HepG2 (cell line): ENCODE data around the gene TBL3. TPM values are rescaled to one million over a fixed set of nuclear protein-coding genes. Genes with fewer than 3 reads are reported as not detected.
A peak's percentile ranks its signal among the peaks of the same experiment; 100 is the strongest.

Experiments
- AKAP8 ChIP-seq: sonication (generic); formaldehyde crosslinking; IDR thresholded peaks from 2 replicates; pipeline ENCODE4 v1.5.1; 2020; ENCODE audit warnings: mild to moderate bottlenecking, missing genetic modification reagents
- CREM ChIP-seq, 2 experiments: sonication (generic) in 1 of 2; formaldehyde crosslinking in 1 of 2; IDR thresholded peaks; 2 replicates each; pipeline versions ENCODE4 v1.4.0 to v1.6.1; 2016 to 2020; ENCODE audit warnings: antibody characterized with exemption in 1 of 2, mild to moderate bottlenecking in 1 of 2, missing genetic modification reagents in 1 of 2
- ELF1 ChIP-seq: sonication (generic); formaldehyde crosslinking; IDR thresholded peaks from 2 replicates; pipeline ENCODE4 v1.4.0; 2020; ENCODE audit warnings: missing genetic modification reagents
- HNF4G ChIP-seq, 2 experiments: sonication (generic) in 1 of 2; formaldehyde crosslinking in 1 of 2; IDR thresholded peaks; 2 replicates each; pipeline versions ENCODE4 v1.4.0 to v1.6.1; 2011 to 2020; ENCODE audit warnings: borderline replicate concordance in 2 of 2, low read depth in 2 of 2, mild to moderate bottlenecking in 2 of 2, low read length in 1 of 2, missing genetic modification reagents in 1 of 2, moderate library complexity in 1 of 2
- KAT8 ChIP-seq: IDR thresholded peaks from 2 replicates; pipeline ENCODE4 v1.6.1; 2016; ENCODE audit warnings: missing genetic modification reagents, missing compliant biosample characterization
- KLF13 ChIP-seq: sonication (generic); formaldehyde crosslinking; IDR thresholded peaks from 2 replicates; pipeline ENCODE4 v1.4.0; 2020; ENCODE audit warnings: mild to moderate bottlenecking, missing genetic modification reagents
- MXI1 ChIP-seq: IDR thresholded peaks from 3 replicates; pipeline ENCODE4 v1.6.1; 2012; ENCODE audit warnings: low read depth, low read length, inconsistent platforms, borderline replicate concordance
- MYC ChIP-seq: sonication (generic); formaldehyde crosslinking; IDR thresholded peaks from 2 replicates; pipeline ENCODE4 v1.9.0; 2021; ENCODE audit warnings: missing genetic modification reagents, borderline replicate concordance
- NR2C2 ChIP-seq: sonication (generic); formaldehyde crosslinking; IDR thresholded peaks from 2 replicates; pipeline ENCODE4 v1.4.0; 2020; ENCODE audit warnings: missing genetic modification reagents, mild to moderate bottlenecking, moderate library complexity, borderline replicate concordance
- RCOR2 ChIP-seq: IDR thresholded peaks from 2 replicates; pipeline ENCODE4 v1.6.1; 2016; ENCODE audit warnings: missing biosample characterization, missing genetic modification reagents
- SAP130 ChIP-seq: IDR thresholded peaks from 2 replicates; pipeline ENCODE4 v1.6.1; 2016; ENCODE audit warnings: low read depth
- SIX1 ChIP-seq: sonication (generic); formaldehyde crosslinking; IDR thresholded peaks from 2 replicates; pipeline ENCODE4 v1.4.0; 2020; ENCODE audit warnings: missing genetic modification reagents, borderline replicate concordance
- ZMYM2 ChIP-seq: sonication (generic); formaldehyde crosslinking; IDR thresholded peaks from 2 replicates; pipeline ENCODE4 v1.8.0; 2022; ENCODE audit warnings: mild to moderate bottlenecking, missing genetic modification reagents
- ZNF180 ChIP-seq: sonication (generic); formaldehyde crosslinking; IDR thresholded peaks from 2 replicates; pipeline ENCODE4 v1.4.0; 2020; ENCODE audit warnings: low read depth, missing genetic modification reagents, borderline replicate concordance
- ZNF292 ChIP-seq: sonication (generic); formaldehyde crosslinking; IDR thresholded peaks from 2 replicates; pipeline ENCODE4 v1.8.1; 2022; ENCODE audit warnings: mild to moderate bottlenecking, low read depth, missing genetic modification reagents, borderline replicate concordance
- ZNF382 ChIP-seq: sonication (generic); formaldehyde crosslinking; IDR thresholded peaks from 2 replicates; pipeline ENCODE4 v1.5.0; 2020; ENCODE audit warnings: missing genetic modification reagents, mild to moderate bottlenecking, borderline replicate concordance
- ZSCAN12 ChIP-seq: sonication (generic); formaldehyde crosslinking; IDR thresholded peaks from 2 replicates; pipeline ENCODE4 v1.9.0; 2021; ENCODE audit warnings: mild to moderate bottlenecking, missing genetic modification reagents
- polyA plus RNA-seq, 8 experiments: library from polyadenylated mRNA; depleted of rRNA in 3 of 8; stranded (reverse) in 7 of 8; unstranded in 1 of 8; fragments of >200 nt; fragmentation: Illumina TruSeq in 4 of 8; extraction: Trizol in 4 of 8; gene quantifications; 2 replicates each; pipeline versions ENCODE4 v1.2.1 to v1.2.3, GENCODE V29; 2011 to 2016; ENCODE audit warnings: low read depth in 4 of 8, missing spikeins in 1 of 8, mixed read lengths in 1 of 8; ENCODE audit not compliant: insufficient read depth in 1 of 8
- total RNA-seq, 5 experiments: library from RNA; depleted of rRNA; stranded (reverse); fragments of >200 nt; fragmentation: Illumina TruSeq; extraction: Trizol; gene quantifications; 2 replicates each; pipeline ENCODE4 v1.2.3, GENCODE V29; 2016; ENCODE audit warnings: low read depth in 1 of 5
- TF ChIP-seq, protein P1 (sequence below): sonication (generic); formaldehyde crosslinking; IDR thresholded peaks from 2 replicates; pipeline ENCODE4 v1.5.0; 2020; ENCODE audit warnings: mild to moderate bottlenecking, low read depth, missing genetic modification reagents, borderline replicate concordance
- TF ChIP-seq, protein P2 (sequence below): sonication (generic); formaldehyde crosslinking; IDR thresholded peaks from 2 replicates; pipeline ENCODE4 v1.5.0; 2020; ENCODE audit warnings: mild to moderate bottlenecking, missing genetic modification reagents, borderline replicate concordance
- TF ChIP-seq, protein P3 (sequence below): sonication (generic); formaldehyde crosslinking; IDR thresholded peaks from 2 replicates; pipeline ENCODE4 v1.4.0; 2020; ENCODE audit warnings: missing genetic modification reagents
- TF ChIP-seq, protein P4 (sequence below): IDR thresholded peaks from 2 replicates; pipeline ENCODE4 v1.6.1; 2018; ENCODE audit warnings: missing genetic modification reagents
- TF ChIP-seq, protein P5 (sequence below): sonication (generic); formaldehyde crosslinking; IDR thresholded peaks from 2 replicates; pipeline ENCODE4 v1.5.0; 2020; ENCODE audit warnings: missing genetic modification reagents, mild to moderate bottlenecking, borderline replicate concordance

Gene TBL3
- total and polyA plus RNA-seq, 2 of the 13 experiments (the other 11 are each of a cell fraction or from before 2014, with no cell fraction given) = 16.8 to 38.0 TPM

DNA sequence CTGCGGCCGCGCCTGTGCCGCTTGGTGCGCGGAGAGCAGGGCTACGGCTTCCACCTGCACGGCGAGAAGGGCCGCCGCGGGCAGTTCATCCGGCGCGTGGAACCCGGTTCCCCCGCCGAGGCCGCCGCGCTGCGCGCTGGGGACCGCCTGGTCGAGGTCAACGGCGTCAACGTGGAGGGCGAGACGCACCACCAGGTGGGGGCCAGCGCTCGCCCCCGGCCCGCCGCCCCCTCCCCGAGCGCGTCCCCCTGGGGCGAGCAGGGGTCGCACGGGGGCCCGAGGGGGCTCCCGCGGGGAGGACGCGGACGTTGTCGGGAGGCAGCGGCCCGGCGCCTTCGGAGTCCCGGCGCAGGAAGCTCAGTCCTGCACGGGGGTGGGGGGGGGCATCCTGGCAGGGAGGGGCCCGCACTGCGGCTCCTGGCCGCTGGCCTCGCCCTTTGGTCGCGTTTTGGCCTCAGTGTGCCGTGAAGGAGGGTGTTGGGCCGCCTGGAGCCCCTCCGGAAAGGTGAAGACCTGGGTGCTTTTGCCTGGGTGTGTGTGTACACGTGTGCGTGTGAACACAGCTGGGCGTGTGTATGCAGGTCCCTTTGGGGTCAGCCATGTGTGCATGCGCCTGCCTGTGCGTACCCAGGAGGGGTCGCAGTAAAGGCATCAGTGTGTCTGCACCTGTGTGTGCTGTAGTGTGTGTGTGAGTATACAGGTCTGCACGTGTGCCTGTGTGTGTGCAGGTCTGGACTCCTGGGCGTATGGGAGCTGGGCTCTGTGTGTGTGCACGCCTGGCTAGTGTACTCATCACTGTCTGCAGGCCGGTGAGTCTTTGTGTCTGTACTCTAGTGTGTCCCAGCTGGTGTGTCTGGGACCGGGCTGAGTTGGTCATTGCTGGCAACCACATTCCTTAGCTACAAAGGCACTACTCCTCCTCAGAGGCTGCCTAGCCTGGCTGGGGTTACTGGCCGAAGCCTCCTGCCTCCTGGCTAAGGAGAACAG lies 55.5 kb downstream of the TBL3 start (continued):
- TF ChIP-seq, protein P1, sequence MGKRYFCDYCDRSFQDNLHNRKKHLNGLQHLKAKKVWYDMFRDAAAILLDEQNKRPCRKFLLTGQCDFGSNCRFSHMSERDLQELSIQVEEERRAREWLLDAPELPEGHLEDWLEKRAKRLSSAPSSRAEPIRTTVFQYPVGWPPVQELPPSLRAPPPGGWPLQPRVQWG (CRISPR knock-in tag) = no peak
- 0 out of 2 replicates have a peak, but pooled peaks have one; percentile 41 for TF ChIP-seq ZMYM2 (CRISPR knock-in tag)
- no peak for TF ChIP-seq CREM (IDR thresholded peaks at IDR 0.05)
- no peak for TF ChIP-seq CREM (CRISPR knock-in tag; IDR thresholded peaks at IDR 0.05)
- TF ChIP-seq SAP130 (CRISPR knock-in tag) = peak; percentile 87
- no peak for TF ChIP-seq ZNF180 (CRISPR knock-in tag)
- peak; percentile 76 for TF ChIP-seq MYC (CRISPR knock-in tag)
- no peak for TF ChIP-seq KLF13 (CRISPR knock-in tag)
- TF ChIP-seq ZNF382 (CRISPR knock-in tag) = no peak
- TF ChIP-seq, protein P2, sequence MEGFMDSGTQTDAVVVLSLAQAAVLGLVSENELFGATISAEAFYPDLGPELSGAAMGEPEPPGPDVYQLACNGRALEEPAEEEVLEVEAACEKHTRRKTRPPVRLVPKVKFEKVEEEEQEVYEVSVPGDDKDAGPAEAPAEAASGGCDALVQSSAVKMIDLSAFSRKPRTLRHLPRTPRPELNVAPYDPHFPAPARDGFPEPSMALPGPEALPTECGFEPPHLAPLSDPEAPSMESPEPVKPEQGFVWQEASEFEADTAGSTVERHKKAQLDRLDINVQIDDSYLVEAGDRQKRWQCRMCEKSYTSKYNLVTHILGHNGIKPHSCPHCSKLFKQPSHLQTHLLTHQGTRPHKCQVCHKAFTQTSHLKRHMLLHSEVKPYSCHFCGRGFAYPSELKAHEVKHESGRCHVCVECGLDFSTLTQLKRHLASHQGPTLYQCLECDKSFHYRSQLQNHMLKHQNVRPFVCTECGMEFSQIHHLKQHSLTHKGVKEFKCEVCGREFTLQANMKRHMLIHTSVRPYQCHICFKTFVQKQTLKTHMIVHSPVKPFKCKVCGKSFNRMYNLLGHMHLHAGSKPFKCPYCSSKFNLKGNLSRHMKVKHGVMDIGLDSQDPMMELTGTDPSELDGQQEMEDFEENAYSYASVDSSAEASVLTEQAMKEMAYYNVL (CRISPR knock-in tag) = 0 out of 2 replicates have a peak, but pooled peaks have one; percentile 15
- 0 out of 2 replicates have a peak, but pooled peaks have one; percentile 19 for TF ChIP-seq NR2C2 (CRISPR knock-in tag)
- TF ChIP-seq AKAP8 (CRISPR knock-in tag) = no peak
- no peak for TF ChIP-seq RCOR2 (CRISPR knock-in tag)
- TF ChIP-seq SIX1 (CRISPR knock-in tag) = no peak
- TF ChIP-seq MXI1 = peak; percentile 79; the same call in 2 of the 3 replicates
- no peak for TF ChIP-seq HNF4G (IDR thresholded peaks at IDR 0.05; ENCODE audit: borderline replicate concordance, low read depth, low read length)
- TF ChIP-seq HNF4G (CRISPR knock-in tag; IDR thresholded peaks at IDR 0.05; ENCODE audit: borderline replicate concordance, low read depth) = no peak
- no peak for TF ChIP-seq ZSCAN12 (CRISPR knock-in tag)
- TF ChIP-seq, protein P3, sequence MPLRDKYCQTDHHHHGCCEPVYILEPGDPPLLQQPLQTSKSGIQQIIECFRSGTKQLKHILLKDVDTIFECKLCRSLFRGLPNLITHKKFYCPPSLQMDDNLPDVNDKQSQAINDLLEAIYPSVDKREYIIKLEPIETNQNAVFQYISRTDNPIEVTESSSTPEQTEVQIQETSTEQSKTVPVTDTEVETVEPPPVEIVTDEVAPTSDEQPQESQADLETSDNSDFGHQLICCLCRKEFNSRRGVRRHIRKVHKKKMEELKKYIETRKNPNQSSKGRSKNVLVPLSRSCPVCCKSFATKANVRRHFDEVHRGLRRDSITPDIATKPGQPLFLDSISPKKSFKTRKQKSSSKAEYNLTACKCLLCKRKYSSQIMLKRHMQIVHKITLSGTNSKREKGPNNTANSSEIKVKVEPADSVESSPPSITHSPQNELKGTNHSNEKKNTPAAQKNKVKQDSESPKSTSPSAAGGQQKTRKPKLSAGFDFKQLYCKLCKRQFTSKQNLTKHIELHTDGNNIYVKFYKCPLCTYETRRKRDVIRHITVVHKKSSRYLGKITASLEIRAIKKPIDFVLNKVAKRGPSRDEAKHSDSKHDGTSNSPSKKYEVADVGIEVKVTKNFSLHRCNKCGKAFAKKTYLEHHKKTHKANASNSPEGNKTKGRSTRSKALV (CRISPR knock-in tag) = no peak
- TF ChIP-seq ELF1 (CRISPR knock-in tag) = no peak
- TF ChIP-seq, protein P4, sequence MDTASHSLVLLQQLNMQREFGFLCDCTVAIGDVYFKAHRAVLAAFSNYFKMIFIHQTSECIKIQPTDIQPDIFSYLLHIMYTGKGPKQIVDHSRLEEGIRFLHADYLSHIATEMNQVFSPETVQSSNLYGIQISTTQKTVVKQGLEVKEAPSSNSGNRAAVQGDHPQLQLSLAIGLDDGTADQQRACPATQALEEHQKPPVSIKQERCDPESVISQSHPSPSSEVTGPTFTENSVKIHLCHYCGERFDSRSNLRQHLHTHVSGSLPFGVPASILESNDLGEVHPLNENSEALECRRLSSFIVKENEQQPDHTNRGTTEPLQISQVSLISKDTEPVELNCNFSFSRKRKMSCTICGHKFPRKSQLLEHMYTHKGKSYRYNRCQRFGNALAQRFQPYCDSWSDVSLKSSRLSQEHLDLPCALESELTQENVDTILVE (CRISPR knock-in tag) = no peak
- TF ChIP-seq ZNF292 (CRISPR knock-in tag) = no peak
- TF ChIP-seq KAT8 = no peak
- TF ChIP-seq, protein P5, sequence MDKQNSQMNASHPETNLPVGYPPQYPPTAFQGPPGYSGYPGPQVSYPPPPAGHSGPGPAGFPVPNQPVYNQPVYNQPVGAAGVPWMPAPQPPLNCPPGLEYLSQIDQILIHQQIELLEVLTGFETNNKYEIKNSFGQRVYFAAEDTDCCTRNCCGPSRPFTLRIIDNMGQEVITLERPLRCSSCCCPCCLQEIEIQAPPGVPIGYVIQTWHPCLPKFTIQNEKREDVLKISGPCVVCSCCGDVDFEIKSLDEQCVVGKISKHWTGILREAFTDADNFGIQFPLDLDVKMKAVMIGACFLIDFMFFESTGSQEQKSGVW (CRISPR knock-in tag) = no peak
